ENCODE results near the gene PEX6. TPM values are rescaled to one million over a fixed set of nuclear protein-coding genes. Genes with fewer than 3 reads are reported as not detected.
A peak's percentile ranks its signal among the peaks of the same experiment; 100 is the strongest.

Gene PEX6
- total and polyA plus RNA-seq, 4 experiments from 2014 or later, result 14.5 to 40.5 (median 26.7) TPM

DNA sequence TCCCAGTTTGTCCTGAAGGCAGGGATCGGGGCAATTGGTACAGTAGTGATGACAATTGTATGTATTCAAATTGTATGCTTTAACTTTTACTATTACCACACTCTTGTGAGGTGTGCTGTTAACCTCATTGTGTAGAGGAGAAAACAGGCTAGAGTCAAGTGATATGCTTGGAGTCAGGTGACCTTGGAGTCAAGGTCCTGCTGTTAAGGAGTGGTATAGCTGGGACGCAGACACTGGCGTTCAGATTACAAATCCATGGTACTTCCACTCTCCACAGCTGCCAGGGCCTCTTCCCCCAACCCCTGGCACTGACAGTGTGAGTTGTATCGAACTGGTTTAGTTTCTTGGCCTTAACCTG lies 39.2 kb downstream of the PEX6 start:
- H3K27me3 ChIP-seq (ENCODE audit: insufficient read depth, low read length), result no peaks in the 10 kb centered on the region
- no peak overlapping the region for H3K4me3 ChIP-seq (ENCODE audit: low read length in 2 of 2)
- Mint-ChIP-seq H3K27ac (peak overlapping the region in 2 of 7 donors; percentile 35 to 75), H3K4me1 (peaks cover 0 to 19% (median 4%) of the 10 kb centered on the region in 4 donors), H3K36me3 (peaks cover 32 to 64% of the 10 kb centered on the region in 2 donors), H3K27me3 (no peaks in the 10 kb centered on the region), H3K4me3 (no peak overlapping the region), H3K9me3 (no peaks in the 10 kb centered on the region)
- intact Hi-C loops (cut with micrococcal nuclease), result no loop called here
- H3K4me1 ChIP-seq (ENCODE audit: insufficient read depth, low read length), result no peaks in the 10 kb centered on the region
- ChIA-PET POLR2A (ENCODE audit: partially characterized antibody) (interaction anchor here (0.9 to 3.2 kb wide), 2 partner anchors 10 to 39 kb away, joined by 4 to 18 read pairs; partner anchors contain the start of genes CNPY3 and PEX6), CTCF (ENCODE audit: partially characterized antibody) (interaction anchor here (1.1 kb wide), 1 partner anchor 566 kb away, joined by 3 read pairs; no protein-coding TSS in a partner anchor)
- no peak overlapping the region for H3K27ac ChIP-seq (ENCODE audit: low read depth, low read length)
- peaks cover 53% of the 10 kb centered on the region for H3K36me3 ChIP-seq (ENCODE audit: insufficient read depth, low read length)
- DNase-seq, result no peak
- no peaks in the 10 kb centered on the region for H3K9me3 ChIP-seq (ENCODE audit: control insufficient read depth in 1 of 2, low read length in 2 of 2)

DNA sequence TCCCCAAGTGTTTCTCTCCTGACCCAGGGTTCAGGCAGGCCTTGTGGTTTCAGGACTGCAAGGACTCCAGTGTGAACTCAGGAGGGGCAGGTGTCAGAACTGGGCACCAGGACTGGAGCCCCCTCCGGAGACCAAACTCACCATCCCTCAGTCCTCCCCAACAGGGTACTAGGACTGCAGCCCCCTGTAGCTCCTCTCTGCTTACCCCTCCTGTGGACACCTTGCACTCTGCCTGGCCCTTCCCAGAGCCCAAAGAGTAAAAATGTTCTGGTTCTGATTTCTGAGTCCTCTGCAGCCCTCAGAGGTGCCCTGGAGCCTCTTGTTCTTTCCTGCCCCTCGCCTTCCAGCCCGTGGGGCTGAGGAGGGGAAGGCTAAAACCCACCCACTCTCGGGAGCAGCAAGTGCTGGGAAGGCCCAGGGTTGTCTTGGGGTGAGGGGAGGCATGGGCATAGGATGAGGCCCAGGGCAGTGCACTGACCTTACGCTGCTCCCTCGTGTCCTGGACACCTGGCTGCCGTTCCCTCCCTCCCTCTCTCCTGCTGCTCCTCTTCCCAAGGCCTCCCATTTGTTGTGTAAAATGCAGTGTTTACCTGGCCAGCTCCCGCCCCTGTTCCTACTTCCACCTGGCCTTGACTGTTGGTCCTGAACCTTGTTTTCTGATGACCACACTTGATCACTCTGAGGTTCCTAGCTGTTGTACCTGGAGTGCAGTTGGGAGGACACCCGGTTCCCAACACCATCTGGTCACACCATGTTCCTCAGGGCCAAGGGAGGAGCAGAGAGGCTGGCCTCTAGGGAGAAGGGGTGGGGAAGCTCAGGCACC lies 39.8 kb downstream of the PEX6 start:
- Histone ChIP-seq H3K36me3 (ENCODE audit: insufficient read depth, low read length) (peaks cover 59% of the 10 kb centered on the region), H3K27ac (ENCODE audit: low read depth, low read length) (no peak overlapping the region), H3K9me3 (ENCODE audit: control insufficient read depth in 1 of 2, low read length in 2 of 2) (no peaks in the 10 kb centered on the region), H3K4me1 (ENCODE audit: insufficient read depth, low read length) (peaks cover 6% of the 10 kb centered on the region), H3K27me3 (ENCODE audit: insufficient read depth, low read length) (no peaks in the 10 kb centered on the region), H3K4me3 (ENCODE audit: low read length in 2 of 2) (no peak overlapping the region)
- ChIA-PET POLR2A (ENCODE audit: partially characterized antibody) (interaction anchor here (3.2 kb wide), 1 partner anchor 10 kb away, joined by 18 read pairs; the partner anchor contains the start of gene CNPY3), CTCF (ENCODE audit: partially characterized antibody) (interaction anchor here (1.0 kb wide), 1 partner anchor 10 kb away, joined by 4 read pairs; the partner anchor contains the start of gene CNPY3)
- Mint-ChIP-seq H3K9me3 (no peaks in the 10 kb centered on the region), H3K27me3 (no peaks in the 10 kb centered on the region), H3K4me1 (peaks cover 2 to 21% (median 5%) of the 10 kb centered on the region in 4 donors), H3K27ac (peak overlapping the region in 5 of 7 donors; percentile 9 to 60 (median 35)), H3K36me3 (peaks cover 32 to 64% of the 10 kb centered on the region in 2 donors), H3K4me3 (no peak overlapping the region)
- intact Hi-C loops (cut with micrococcal nuclease), result no loop called here
- DNase-seq, result no peak

- Histone ChIP-seq H3K4me3 (ENCODE audit: low read length in 2 of 2) (no peak overlapping the region), H3K4me1 (ENCODE audit: insufficient read depth, low read length) (peaks cover 13% of the 10 kb centered on the region), H3K9me3 (ENCODE audit: control insufficient read depth in 1 of 2, low read length in 2 of 2) (no peaks in the 10 kb centered on the region), H3K27me3 (ENCODE audit: insufficient read depth, low read length) (no peaks in the 10 kb centered on the region), H3K36me3 (ENCODE audit: insufficient read depth, low read length) (peaks cover 62% of the 10 kb centered on the region), H3K27ac (ENCODE audit: low read depth, low read length) (no peak overlapping the region)
- Mint-ChIP-seq H3K27me3 (no peaks in the 10 kb centered on the region), H3K4me1 (peaks cover 7 to 29% (median 9%) of the 10 kb centered on the region in 4 donors), H3K27ac (peak overlapping the region in 2 of 7 donors; percentile 37 to 67), H3K36me3 (peaks cover 31 to 65% of the 10 kb centered on the region in 2 donors), H3K4me3 (no peak overlapping the region), H3K9me3 (no peaks in the 10 kb centered on the region)
- intact Hi-C loops (cut with micrococcal nuclease), result no loop called here
- ChIA-PET POLR2A (ENCODE audit: partially characterized antibody) (interaction anchor here (3.2 kb wide), 1 partner anchor 9 kb away, joined by 18 read pairs; the partner anchor contains the start of gene CNPY3), CTCF (ENCODE audit: partially characterized antibody) (interaction anchor here (1.0 kb wide), 1 partner anchor 9 kb away, joined by 4 read pairs; the partner anchor contains the start of gene CNPY3)
- DNase-seq, result no peak
Measured at GRCh38 chr6:42938428-42938796, 40.6 kb downstream of the PEX6 start.

DNA sequence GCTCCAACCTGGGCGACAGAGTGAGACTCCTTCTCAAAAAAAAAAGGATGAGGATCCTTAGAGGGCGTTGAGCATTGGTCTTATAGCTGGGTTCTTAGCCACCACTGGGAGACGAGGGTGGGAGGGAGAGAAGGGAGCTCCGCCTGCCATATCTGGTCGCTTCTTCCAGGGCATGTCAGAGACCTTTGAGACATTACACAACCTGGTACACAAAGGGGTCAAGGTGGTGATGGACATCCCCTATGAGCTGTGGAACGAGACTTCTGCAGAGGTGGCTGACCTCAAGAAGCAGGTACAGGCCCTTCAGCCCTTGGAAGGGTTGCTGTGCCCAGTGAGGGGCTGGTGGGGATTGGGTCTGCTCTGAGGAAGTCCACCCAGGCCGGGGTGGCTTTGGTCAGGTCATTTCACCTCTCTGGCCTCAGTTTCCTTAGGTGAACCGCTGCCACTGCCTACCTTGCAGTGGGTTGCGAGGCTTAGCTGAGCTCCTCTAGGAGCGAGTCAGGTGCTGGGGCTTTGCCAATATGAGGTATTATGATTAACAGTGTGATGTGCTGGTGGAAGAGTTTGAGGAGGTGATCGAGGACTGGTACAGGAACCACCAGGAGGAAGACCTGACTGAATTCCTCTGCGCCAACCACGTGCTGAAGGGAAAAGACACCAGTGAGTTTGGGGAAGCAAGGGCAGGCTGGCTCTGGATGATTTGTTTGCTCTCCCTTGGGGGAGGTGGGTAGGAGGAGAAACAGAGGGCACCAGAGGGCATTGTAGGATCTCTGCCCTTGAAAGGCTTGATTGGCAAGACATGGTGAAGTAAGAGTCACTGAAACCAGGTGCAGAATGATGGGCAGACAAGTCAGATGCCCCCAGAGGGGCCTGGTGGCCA lies 41.2 kb downstream of the PEX6 start:
- Histone ChIP-seq H3K27me3 (ENCODE audit: insufficient read depth, low read length) (no peaks in the 10 kb centered on the region), H3K27ac (ENCODE audit: low read depth, low read length) (no peak overlapping the region), H3K9me3 (ENCODE audit: control insufficient read depth in 1 of 2, low read length in 2 of 2) (no peaks in the 10 kb centered on the region), H3K36me3 (ENCODE audit: insufficient read depth, low read length) (peaks cover 66% of the 10 kb centered on the region), H3K4me1 (ENCODE audit: insufficient read depth, low read length) (peaks cover 20% of the 10 kb centered on the region), H3K4me3 (ENCODE audit: low read length in 2 of 2) (no peak overlapping the region)
- peak overlapping the region in 5 of 7 donors; percentile 30 to 90 (median 67) for H3K27ac Mint-ChIP-seq
- ChIA-PET CTCF (ENCODE audit: partially characterized antibody) (interaction anchor here (0.7 to 1.1 kb wide), 3 partner anchors 9 to 41 kb away, joined by 3 to 4 read pairs (median 4); partner anchors contain the start of genes CNPY3 and PEX6), POLR2A (ENCODE audit: partially characterized antibody) (interaction anchor here (0.8 to 3.2 kb wide), 3 partner anchors 8 to 76 kb away, joined by 3 to 18 read pairs (median 3); partner anchors contain the start of genes CNPY3, KLHDC3 and MEA1)
- H3K4me3 Mint-ChIP-seq, result no peak overlapping the region
- H3K4me1 Mint-ChIP-seq, result peaks cover 13 to 35% (median 15%) of the 10 kb centered on the region in 4 donors
- DNase-seq, result no peak
- intact Hi-C loops (cut with micrococcal nuclease), result no loop called here
- H3K27me3 Mint-ChIP-seq, result no peaks in the 10 kb centered on the region
- H3K9me3 Mint-ChIP-seq, result no peaks in the 10 kb centered on the region
- peaks cover 36 to 69% of the 10 kb centered on the region in 2 donors for H3K36me3 Mint-ChIP-seq

DNA sequence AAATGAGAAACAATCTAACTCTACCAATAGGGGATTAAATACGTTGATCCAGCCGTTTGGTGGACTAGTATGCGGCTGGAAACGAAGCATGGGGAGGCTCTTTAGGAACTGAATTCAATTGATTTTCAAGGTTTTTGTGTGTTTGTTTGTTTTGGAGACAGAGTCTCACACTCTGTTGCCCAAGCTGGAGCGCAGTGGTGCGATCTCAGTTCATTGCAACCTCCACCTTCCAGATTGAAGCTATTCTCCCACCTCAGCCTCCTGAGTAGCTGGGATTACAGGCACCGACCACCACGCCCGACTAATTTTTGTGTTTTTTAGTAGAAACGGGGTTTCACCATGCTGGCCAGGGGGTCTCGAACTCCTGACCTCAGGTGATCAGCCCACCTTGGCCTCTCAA lies 42.6 kb downstream of the PEX6 start:
- Histone ChIP-seq H3K4me1 (ENCODE audit: insufficient read depth, low read length) (peaks cover 32% of the 10 kb centered on the region), H3K4me3 (ENCODE audit: low read length in 2 of 2) (no peak overlapping the region), H3K36me3 (ENCODE audit: insufficient read depth, low read length) (peaks cover 72% of the 10 kb centered on the region), H3K27ac (ENCODE audit: low read depth, low read length) (no peak overlapping the region), H3K9me3 (ENCODE audit: control insufficient read depth in 1 of 2, low read length in 2 of 2) (no peaks in the 10 kb centered on the region), H3K27me3 (ENCODE audit: insufficient read depth, low read length) (no peaks in the 10 kb centered on the region)
- Mint-ChIP-seq H3K4me1 (peaks cover 23 to 47% (median 27%) of the 10 kb centered on the region in 4 donors), H3K9me3 (no peaks in the 10 kb centered on the region), H3K27me3 (no peaks in the 10 kb centered on the region), H3K27ac (peak overlapping the region in 2 of 7 donors; percentile 19 to 46), H3K4me3 (no peak overlapping the region), H3K36me3 (peaks cover 44 to 75% of the 10 kb centered on the region in 2 donors)
- ChIA-PET CTCF (ENCODE audit: partially characterized antibody) (interaction anchor here (0.6 to 1.1 kb wide), 2 partner anchors 42 to 205 kb away, joined by 3 to 4 read pairs; partner anchors contain the start of gene PEX6), POLR2A (ENCODE audit: partially characterized antibody) (interaction anchor here (0.7 to 1.4 kb wide), 2 partner anchors 43 to 77 kb away, joined by 3 read pairs; partner anchors contain the start of genes KLHDC3, MEA1 and PEX6)
- intact Hi-C loops (cut with micrococcal nuclease), result no loop called here
- DNase-seq, result no peak

DNA sequence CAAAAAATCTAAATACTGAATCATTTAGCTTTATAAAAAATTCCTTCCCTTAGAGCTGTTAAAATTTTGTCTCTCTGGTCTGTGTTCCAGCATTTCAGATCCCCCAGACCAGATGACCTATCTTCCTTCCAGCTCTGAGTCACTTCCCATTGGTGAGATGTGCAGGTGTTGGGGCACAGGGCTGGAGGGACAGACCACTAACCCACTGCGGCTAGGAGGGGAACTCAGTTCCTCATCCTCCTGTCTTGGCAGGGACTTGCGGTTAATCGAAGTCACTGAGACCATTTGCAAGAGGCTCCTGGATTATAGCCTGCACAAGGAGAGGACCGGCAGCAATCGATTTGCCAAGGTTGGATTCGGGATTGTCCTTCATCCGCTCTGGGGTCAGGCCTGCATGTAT lies 43.7 kb downstream of the PEX6 start:
- no peaks in the 10 kb centered on the region for H3K9me3 Mint-ChIP-seq
- peak overlapping the region in 1 of 7 donors; percentile 46 for H3K27ac Mint-ChIP-seq
- no peaks in the 10 kb centered on the region for H3K27me3 Mint-ChIP-seq
- intact Hi-C loops (cut with micrococcal nuclease), result no loop called here
- ChIA-PET POLR2A (ENCODE audit: partially characterized antibody) (interaction anchor here (1.2 kb wide), 1 partner anchor 49 kb away, joined by 3 read pairs; the partner anchor contains the start of gene PPP2R5D), CTCF (ENCODE audit: partially characterized antibody) (interaction anchor here (0.8 kb wide), 1 partner anchor 208 kb away, joined by 4 read pairs; no protein-coding TSS in a partner anchor)
- H3K4me3 Mint-ChIP-seq, result no peak overlapping the region
- no peak for DNase-seq
- Histone ChIP-seq H3K27ac (ENCODE audit: low read depth, low read length) (no peak overlapping the region), H3K4me1 (ENCODE audit: insufficient read depth, low read length) (peaks cover 43% of the 10 kb centered on the region), H3K36me3 (ENCODE audit: insufficient read depth, low read length) (peaks cover 69% of the 10 kb centered on the region), H3K27me3 (ENCODE audit: insufficient read depth, low read length) (no peaks in the 10 kb centered on the region), H3K4me3 (ENCODE audit: low read length in 2 of 2) (no peak overlapping the region), H3K9me3 (ENCODE audit: control insufficient read depth in 1 of 2, low read length in 2 of 2) (no peaks in the 10 kb centered on the region)
- peaks cover 44 to 72% of the 10 kb centered on the region in 2 donors for H3K36me3 Mint-ChIP-seq
- H3K4me1 Mint-ChIP-seq, result peaks cover 24 to 58% (median 34%) of the 10 kb centered on the region in 4 donors

Data from CD4-positive, alpha-beta memory T cell (primary cell).